GM19099 (cell line): ENCODE measurements around the gene MRPS14.

ENCODE experiments used
- POLR2A ChIP-seq: IDR thresholded peaks from 3 replicates; pipeline ENCODE4 v1.6.1; 2011; ENCODE audit warnings: low read depth; ENCODE audit not compliant: insufficient read length; ENCODE audit errors: extremely low read depth

MRPS14 gene

DNA sequence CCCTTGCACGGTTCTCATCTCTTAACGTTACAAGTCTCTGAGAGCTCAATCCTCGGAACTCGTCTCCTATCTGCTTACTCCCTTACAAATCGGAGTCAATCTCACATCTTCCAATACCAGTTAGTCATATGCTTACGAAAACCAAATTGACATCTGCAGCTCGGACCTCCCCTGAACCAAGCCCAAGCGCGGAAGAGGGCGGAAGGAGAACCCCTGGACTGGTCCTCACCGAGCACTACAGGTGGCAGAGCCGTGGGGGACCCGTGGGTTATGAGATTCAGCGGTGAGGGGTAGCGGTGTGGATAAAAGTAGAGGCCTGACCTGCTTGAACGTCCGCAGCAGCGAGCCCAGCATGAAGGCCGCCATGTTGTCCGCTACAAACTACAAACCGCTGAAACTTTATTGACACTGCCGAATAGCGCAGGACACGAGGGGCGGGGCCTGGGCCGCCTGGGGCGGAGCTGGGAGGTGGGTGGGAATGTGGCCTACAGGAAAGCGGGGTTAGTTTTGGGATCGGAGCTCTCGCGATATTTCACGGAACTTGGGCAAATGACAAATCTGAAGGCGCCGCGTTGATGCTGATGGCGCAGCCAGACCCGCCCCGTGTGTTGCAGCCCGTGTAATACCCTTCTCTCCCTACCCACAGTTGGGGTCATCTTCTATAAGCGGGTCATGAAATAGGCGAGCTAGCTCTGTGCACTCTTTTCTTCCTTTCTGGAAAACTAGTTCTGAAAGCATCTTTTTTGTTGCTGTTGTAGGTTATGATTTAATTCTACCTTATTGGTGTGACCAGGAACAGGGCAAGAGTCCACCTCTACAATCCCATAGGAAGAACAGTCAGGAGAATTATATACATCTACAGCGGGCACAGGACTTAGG is at the start of gene MRPS14:
TSS of gene MRPS14 (minus strand) at position 383 of the 879 bp plus-strand sequence. CDS start at position 366, 17 bp downstream.
- peak; percentile 91 for TF ChIP-seq POLR2A

DNA sequence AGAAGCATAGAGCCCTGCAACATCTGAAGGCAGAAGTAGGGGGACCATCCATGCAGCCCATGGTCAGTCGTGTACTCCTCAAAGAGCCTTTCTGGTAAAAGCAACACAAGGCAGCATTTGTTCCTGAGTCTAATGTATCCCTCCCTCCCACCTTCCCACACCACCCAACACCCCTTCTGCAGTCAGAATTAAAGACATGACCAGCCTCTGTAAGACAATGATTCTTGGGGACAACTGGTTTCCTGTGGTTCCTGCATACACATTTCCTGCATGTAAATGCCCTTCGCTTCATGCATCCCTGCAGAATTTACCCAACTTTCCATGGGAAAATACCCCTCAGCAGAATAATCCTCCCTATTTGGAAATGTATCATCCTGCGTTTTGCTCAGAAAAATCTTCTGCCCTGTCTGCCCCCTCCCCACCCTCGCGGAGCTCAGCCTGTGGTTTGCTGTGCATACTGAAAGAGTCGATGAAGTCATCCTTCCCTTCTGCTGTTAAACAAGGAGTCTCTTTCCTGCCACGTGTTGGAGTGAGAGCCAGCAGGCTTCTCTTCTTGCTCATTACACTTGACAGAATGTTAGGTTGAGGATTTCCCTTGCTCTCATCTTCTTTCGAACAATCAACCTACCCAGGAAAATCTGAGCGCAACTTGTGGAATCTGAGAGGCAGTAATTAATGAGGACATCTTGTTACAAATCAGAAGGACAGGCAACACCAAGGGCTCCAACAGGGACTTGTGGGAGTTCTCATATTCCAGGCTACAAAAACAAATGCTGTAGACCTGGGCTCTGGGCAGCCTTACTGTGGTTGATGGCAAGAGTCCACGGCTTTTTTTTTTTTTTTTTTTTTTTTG is 49.1 kb upstream of the MRPS14 start:
- TF ChIP-seq POLR2A = no peak

DNA sequence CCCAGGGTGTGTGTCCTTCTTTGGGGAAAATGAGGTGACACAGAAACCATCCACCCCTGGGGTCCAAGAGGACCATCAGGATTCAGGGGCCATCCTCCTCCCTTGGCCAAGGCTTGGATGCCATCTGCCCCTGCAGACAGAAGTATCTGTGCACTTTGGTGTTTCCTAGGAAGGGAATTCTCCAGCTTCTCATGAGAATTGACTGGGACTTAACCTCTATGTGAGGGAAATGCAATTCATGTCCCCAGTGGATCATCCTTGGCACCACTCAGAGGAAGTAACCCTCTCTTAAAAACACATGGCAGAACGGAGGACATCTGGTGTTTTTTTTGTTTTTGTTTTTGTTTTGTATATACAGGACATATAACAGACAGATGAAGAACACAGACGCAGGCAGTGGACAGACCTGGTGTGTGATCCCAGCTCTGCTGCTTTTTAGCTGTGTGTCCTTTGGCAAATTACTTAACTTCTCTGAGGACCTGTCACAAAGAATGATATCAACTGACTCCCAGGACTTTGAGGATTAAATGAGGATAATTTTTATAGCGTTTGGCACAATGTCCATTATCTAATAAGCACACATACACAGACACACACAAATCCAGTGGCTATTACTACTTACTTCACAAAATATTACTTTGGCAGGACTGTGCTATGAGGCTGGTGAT is 48.2 kb upstream of the MRPS14 start:
- TF ChIP-seq POLR2A = no peak

DNA sequence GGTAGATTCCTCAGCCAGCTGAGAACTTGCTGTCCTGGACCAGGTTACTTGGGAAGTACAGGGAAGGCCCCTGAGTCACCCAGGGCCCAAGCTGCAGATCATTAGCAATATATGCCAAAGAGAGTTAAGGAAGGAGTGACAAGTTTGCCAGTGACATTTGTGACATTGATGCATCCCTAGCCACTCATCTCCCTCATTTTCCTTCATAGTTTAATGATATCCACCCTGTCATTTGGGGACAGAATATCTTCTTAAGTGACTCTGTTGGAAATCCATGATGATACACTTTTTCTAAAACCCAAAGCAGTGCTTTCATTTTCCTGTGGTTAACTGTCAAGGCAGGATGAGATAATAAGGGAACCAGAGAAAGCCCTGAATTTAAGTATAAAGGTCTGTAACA is 47.6 kb upstream of the MRPS14 start:
- no peak for TF ChIP-seq POLR2A

DNA sequence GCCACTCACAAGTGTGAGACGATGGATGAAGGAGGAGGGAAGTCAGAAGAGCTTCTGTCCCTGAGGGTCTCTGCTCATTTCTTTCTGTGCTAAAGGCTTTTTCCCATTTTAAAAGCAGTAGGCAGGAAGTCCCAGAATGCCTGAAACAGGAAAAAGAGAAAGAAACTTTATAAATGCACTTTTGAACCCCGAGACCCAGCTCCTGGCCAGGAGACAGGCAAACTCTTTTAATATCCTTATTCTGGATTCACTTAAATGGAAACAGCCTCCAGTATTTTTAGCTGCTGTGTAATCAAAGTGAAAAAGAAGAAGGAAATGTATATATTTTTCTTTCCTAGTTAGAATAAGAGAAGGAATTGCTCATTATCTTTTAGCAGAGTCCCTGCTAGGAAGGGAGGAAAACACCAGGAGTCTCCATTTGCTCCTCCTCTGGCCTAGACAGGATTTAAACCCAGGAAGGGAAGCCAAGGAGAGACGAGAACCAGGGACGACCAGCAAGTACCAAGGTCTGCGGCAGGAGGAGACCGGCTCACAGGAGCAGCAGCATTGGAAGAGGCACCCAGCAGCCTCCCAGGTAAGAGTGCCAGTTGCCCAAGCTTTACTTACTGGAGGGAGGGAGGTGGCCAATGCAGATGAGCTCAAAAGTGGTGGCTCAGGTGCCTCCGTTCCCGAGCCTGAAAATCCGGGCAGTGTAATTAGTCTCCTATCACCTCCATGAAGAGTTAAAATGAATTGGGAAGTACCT is 44.3 kb upstream of the MRPS14 start, which contains the start of gene TNN:
TSS of gene TNN (plus strand) at position 472 of the 745 bp plus-strand sequence. CDS start 9,586 bp downstream, outside the sequence.
- no peak for TF ChIP-seq POLR2A

DNA sequence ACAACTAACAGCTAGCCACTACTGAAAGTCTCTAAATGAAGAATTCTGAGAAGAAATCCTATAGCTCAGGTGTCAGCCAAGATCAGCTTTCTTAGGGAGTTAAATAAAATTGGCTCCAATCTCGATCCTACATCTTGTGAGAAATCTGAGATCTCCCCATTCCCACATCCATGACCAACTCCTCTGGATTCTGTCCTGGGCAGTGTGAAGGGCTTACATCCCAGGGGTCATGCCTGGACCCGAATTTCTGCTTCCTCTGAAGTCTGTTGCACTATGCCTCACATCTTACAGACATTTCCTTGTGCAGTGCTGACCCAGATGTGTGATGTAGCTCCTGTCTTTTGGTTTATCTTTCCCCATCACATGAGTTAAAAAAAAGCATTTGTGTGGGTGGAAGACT is 39.6 kb upstream of the MRPS14 start:
- TF ChIP-seq POLR2A = no peak

DNA sequence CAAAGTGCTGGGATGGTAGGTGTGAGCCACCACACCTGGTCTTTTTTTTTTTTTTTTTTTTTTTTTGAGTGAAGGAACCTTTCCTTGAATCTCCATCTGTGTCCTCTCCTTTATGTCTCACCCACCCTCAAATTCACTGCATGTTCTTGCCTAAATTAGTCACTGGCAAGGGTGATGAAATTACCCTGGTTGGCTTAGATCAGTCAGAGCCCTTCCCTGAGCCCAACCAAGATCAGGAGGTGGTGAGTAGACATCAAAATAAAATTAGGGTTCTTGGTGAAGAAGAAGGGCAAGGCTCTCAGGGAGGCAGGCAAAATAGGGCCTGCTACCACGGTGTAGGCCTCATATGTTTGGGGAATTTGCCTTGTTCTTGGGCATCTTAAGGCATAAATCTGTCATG is 39.1 kb upstream of the MRPS14 start:
- no peak for TF ChIP-seq POLR2A

DNA sequence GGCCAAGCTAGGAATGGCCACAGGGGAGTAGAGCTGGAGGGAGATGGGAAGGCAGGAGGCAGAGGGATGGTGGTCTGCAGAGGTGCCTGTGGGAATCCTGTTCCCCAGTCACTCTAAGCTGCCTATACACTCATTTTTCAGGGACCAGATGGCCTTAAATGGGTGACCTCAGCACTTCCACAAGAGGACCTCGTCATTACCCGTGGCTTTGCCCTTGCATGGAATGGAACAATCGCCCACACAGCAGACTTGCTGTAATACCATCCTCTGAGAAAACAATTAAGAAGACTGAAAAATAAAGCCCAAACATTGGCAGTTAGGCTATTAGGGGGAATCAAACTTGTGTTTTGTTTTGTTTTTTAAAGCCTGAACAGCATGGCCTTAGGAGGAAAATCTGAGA is 31.5 kb upstream of the MRPS14 start:
- no peak for TF ChIP-seq POLR2A

DNA sequence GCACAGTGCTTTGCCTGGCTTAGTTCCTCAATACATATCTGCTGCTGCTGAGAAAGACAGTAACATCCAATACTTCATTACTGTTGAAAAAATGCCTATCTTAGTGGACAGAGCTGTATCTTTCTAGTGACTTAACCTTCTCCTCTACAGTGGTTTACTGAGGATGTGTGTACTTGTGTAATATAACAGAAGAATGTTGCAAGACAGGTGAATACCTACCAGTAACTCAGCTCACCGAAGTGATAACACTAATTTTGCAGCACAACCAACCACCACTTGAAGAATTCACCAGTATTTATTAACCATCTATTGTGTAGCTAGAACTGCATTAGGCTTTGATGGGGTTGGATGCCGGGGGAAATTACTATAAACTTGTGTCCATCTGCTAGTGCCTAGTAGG is 27.8 kb upstream of the MRPS14 start:
- no peak for TF ChIP-seq POLR2A

DNA sequence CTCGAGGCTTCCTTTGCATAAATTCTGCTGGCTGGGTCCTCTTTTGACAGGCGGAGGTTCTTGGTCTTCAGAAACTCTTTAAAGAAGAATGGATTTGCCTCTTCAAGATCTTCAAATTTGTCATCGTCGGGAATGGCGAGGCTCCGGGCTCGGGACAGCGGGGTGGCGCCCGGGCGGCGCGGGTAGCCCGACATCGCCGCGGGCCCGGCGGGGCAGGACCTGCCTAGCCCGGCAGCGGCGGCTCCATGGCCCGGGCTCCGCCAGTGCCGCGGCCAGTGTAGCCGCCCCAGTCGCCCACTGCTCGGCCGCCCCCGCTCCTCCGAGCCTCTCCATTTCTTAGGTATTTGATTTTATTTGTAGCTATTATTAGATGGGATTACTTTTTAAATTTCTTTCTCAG is 22.3 kb upstream of the MRPS14 start:
- TF ChIP-seq POLR2A = no peak

DNA sequence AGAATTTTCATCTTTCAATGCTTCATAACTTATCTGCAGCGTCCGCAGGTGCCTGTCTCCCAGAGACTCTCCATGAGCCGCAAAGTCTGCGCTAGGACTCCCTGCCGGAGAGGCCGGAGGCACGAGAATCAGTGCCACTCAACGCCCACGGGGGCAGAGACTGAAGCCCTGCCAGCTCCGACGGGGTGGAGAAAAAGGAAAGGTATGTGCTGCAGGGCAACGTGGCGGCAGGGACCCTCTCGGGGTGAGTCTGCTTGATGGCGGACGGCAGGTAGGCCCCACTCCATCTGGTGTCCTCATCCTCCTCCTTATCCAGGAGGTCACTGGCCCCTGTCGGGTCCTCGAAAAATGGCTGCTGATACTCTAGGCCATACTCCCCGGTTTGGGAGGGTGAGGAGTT is 21.9 kb upstream of the MRPS14 start:
- TF ChIP-seq POLR2A = no peak

DNA sequence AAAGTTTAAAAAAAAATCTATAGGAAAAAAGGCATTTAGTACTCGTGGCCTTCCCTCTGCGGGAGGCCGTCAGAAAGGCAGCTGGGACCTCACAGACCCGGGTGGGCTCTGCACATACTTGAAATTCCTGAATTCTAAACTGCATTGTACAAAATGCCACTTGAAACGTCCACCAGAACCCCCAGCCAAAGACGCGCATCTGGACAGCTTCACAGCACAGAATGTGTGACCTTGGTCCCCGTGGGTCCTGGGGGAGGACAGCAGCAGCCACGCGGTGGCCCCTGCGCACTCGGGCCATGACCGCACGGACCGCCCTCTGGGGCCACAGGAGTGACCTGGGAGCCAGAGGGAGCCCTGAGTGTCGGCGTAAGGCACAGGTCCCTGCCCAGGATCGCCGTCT is 20.6 kb upstream of the MRPS14 start:
- TF ChIP-seq POLR2A = no peak

DNA sequence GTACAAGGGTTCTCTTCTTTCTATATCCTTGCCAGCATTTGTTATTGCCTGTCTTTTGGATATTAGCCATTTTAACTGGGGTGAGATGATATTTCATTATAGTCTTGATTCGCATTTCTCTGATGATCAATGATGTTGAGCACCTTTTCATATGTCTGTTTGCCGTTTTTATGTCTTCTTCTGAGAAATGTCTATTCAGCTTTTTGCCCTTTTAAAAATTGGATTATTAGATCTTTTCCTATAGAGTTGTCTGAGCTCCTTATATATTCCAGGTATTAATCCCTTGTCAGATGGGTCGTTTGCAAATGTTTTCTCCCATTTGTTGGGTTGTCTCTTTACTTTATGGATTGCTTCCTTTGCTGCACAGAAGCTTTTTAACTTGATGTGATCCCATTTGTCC is 19.4 kb upstream of the MRPS14 start:
- no peak for TF ChIP-seq POLR2A

DNA sequence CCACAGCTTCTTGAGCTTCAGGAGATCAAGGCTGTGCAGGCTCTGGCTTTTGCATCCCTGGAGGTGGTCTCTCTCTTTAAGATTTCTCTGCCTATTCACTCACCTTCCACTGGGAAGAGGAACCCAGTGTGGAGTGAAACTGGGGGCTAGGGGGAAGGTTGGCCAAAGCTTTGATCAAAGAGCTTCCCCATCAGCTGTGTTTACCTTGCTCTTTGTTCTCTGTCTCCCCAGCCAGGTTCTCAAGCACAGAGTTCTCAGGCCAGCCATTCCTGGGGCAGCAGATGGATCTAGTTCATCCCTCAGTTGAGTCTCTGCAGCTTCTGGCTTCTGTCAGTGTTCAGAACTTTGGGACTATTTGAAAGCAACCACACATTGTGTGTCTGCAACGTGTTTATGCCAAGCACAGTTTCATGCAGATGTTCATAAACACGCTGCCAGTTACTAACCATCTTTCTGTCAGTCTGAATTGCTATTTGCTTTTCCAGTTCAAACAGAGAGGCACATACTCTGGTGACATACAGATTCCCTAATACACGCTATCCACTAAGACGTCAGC is 17.2 kb upstream of the MRPS14 start:
- no peak for TF ChIP-seq POLR2A
